ENCODE measurements around the gene GGACT.

Gene GGACT

DNA sequence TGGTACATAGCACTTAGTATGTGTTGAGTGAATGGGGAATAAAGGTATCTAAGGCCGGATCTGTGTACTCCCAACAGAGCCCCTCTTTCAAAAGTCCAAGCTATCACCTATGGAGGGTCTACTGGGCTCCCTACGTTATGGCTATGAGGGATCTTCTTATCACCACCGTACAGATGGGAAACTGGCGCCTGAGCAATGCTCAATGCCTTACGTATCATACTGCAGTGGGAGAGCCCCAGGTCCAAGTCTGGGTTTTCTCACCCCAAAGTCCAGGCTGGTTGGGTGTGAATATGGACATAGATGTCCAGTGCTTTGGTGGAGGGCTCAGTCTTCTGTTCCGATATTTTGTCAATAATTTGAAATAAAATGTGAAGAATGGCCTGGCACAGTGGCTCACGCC, 13.1 kb upstream of the GGACT start:
- POLR2A ChIA-PET, result no interaction called here
- H3K4me1 ChIP-seq (ENCODE audit: control insufficient read depth, insufficient read depth, low read length), result no peaks in the 10 kb centered on the region
- CTCF ChIA-PET, result interaction anchor here (2.6 kb wide), 1 partner anchor 13 kb away, joined by 13 read pairs; the partner anchor contains the start of gene GGACT
- H3K4me3 ChIP-seq (ENCODE audit: low read depth, low read length), result no peak overlapping the region
- TF ChIP-seq, protein P1, sequence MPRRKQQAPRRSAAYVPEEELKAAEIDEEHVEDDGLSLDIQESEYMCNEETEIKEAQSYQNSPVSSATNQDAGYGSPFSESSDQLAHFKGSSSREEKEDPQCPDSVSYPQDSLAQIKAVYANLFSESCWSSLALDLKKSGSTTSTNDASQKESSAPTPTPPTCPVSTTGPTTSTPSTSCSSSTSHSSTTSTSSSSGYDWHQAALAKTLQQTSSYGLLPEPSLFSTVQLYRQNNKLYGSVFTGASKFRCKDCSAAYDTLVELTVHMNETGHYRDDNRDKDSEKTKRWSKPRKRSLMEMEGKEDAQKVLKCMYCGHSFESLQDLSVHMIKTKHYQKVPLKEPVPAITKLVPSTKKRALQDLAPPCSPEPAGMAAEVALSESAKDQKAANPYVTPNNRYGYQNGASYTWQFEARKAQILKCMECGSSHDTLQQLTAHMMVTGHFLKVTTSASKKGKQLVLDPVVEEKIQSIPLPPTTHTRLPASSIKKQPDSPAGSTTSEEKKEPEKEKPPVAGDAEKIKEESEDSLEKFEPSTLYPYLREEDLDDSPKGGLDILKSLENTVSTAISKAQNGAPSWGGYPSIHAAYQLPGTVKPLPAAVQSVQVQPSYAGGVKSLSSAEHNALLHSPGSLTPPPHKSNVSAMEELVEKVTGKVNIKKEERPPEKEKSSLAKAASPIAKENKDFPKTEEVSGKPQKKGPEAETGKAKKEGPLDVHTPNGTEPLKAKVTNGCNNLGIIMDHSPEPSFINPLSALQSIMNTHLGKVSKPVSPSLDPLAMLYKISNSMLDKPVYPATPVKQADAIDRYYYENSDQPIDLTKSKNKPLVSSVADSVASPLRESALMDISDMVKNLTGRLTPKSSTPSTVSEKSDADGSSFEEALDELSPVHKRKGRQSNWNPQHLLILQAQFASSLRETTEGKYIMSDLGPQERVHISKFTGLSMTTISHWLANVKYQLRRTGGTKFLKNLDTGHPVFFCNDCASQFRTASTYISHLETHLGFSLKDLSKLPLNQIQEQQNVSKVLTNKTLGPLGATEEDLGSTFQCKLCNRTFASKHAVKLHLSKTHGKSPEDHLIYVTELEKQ (tag by site-specific recombination; IDR thresholded peaks at IDR 0.05; ENCODE audit: borderline replicate concordance), result no peak
- no peaks in the 10 kb centered on the region for H3K36me3 ChIP-seq (ENCODE audit: control insufficient read depth in 2 of 2, insufficient read depth in 1 of 2, low read length in 2 of 2)
- no peak overlapping the region for H3K27ac ChIP-seq (ENCODE audit: extremely low read depth, low read depth, low read length)
- no peaks in the 10 kb centered on the region for H3K9me3 ChIP-seq (ENCODE audit: control insufficient read depth, insufficient read depth, low read depth, low read length)

GRCh38 chr13:100600915-100601314, 12.3 kb upstream of the GGACT start:
- Histone ChIP-seq H3K36me3 (ENCODE audit: control insufficient read depth in 2 of 2, insufficient read depth in 1 of 2, low read length in 2 of 2) (no peaks in the 10 kb centered on the region), H3K4me3 (ENCODE audit: low read depth, low read length) (no peak overlapping the region), H3K4me1 (ENCODE audit: control insufficient read depth, insufficient read depth, low read length) (no peaks in the 10 kb centered on the region), H3K27ac (ENCODE audit: extremely low read depth, low read depth, low read length) (no peak overlapping the region), H3K9me3 (ENCODE audit: control insufficient read depth, insufficient read depth, low read depth, low read length) (no peaks in the 10 kb centered on the region)
- TF ChIP-seq ZNF76 (tag by site-specific recombination; IDR thresholded peaks at IDR 0.05; ENCODE audit: borderline replicate concordance, low read depth), result no peak
- no peak for TF ChIP-seq BCL11A (tag by site-specific recombination; IDR thresholded peaks at IDR 0.05; ENCODE audit: low read depth)
- TF ChIP-seq ZNF280C (tag by site-specific recombination; IDR thresholded peaks at IDR 0.05), result no peak
- TF ChIP-seq ZNF645 (tag by site-specific recombination; IDR thresholded peaks at IDR 0.05), result no peak
- no peak for TF ChIP-seq HIC1 (tag by site-specific recombination; IDR thresholded peaks at IDR 0.05)
- no peak for TF ChIP-seq GLIS1 (tag by site-specific recombination; IDR thresholded peaks at IDR 0.05)
- no peak for TF ChIP-seq ZNF843 (tag by site-specific recombination; IDR thresholded peaks at IDR 0.05)
- POLR2A ChIA-PET, result no interaction called here
- CTCF ChIA-PET, result interaction anchor here (2.6 kb wide), 1 partner anchor 12 kb away, joined by 13 read pairs; the partner anchor contains the start of gene GGACT

DNA sequence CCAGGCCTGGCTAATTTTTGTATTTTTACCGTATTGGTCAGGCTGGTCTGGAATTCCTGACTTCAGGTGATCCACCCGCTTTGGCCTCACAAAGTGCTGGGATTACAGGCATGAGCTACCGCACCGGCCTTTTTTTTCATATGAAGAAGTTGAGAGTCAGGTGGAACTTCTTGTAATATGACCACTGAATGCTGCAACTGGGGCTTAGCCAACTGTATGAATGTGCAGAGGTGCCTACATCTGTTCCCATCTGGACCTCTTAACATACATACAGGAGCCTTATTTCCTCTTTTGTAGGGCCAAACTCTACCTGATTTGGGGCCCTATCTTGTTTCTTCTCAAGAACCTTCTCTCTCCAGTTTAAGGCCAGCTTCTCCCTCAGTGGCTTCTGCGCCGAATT, 11.9 kb upstream of the GGACT start:
- H3K9me3 ChIP-seq (ENCODE audit: control insufficient read depth, insufficient read depth, low read depth, low read length), result no peaks in the 10 kb centered on the region
- no peaks in the 10 kb centered on the region for H3K36me3 ChIP-seq (ENCODE audit: control insufficient read depth in 2 of 2, insufficient read depth in 1 of 2, low read length in 2 of 2)
- no peak overlapping the region for H3K4me3 ChIP-seq (ENCODE audit: low read depth, low read length)
- POLR2A ChIA-PET, result no interaction called here
- CTCF ChIA-PET, result interaction anchor here (2.6 kb wide), 1 partner anchor 12 kb away, joined by 13 read pairs; the partner anchor contains the start of gene GGACT
- H3K27ac ChIP-seq (ENCODE audit: extremely low read depth, low read depth, low read length), result no peak overlapping the region
- H3K4me1 ChIP-seq (ENCODE audit: control insufficient read depth, insufficient read depth, low read length), result no peaks in the 10 kb centered on the region
- TF ChIP-seq ZNF768 (tag by site-specific recombination; IDR thresholded peaks at IDR 0.05) (no peak), ZNF37A (tag by site-specific recombination; IDR thresholded peaks at IDR 0.05) (no peak), ZNF302 (tag by site-specific recombination; IDR thresholded peaks at IDR 0.05; ENCODE audit: low read depth) (no peak), ZNF239 (tag by site-specific recombination; IDR thresholded peaks at IDR 0.05) (no peak), ZNF221 (tag by site-specific recombination; IDR thresholded peaks at IDR 0.05; ENCODE audit: borderline replicate concordance) (no peak), OVOL3 (tag by site-specific recombination; IDR thresholded peaks at IDR 0.05) (no peak), ZNF202 (tag by site-specific recombination; IDR thresholded peaks at IDR 0.05; ENCODE audit: borderline replicate concordance) (no peak)
- TF ChIP-seq, protein P2, sequence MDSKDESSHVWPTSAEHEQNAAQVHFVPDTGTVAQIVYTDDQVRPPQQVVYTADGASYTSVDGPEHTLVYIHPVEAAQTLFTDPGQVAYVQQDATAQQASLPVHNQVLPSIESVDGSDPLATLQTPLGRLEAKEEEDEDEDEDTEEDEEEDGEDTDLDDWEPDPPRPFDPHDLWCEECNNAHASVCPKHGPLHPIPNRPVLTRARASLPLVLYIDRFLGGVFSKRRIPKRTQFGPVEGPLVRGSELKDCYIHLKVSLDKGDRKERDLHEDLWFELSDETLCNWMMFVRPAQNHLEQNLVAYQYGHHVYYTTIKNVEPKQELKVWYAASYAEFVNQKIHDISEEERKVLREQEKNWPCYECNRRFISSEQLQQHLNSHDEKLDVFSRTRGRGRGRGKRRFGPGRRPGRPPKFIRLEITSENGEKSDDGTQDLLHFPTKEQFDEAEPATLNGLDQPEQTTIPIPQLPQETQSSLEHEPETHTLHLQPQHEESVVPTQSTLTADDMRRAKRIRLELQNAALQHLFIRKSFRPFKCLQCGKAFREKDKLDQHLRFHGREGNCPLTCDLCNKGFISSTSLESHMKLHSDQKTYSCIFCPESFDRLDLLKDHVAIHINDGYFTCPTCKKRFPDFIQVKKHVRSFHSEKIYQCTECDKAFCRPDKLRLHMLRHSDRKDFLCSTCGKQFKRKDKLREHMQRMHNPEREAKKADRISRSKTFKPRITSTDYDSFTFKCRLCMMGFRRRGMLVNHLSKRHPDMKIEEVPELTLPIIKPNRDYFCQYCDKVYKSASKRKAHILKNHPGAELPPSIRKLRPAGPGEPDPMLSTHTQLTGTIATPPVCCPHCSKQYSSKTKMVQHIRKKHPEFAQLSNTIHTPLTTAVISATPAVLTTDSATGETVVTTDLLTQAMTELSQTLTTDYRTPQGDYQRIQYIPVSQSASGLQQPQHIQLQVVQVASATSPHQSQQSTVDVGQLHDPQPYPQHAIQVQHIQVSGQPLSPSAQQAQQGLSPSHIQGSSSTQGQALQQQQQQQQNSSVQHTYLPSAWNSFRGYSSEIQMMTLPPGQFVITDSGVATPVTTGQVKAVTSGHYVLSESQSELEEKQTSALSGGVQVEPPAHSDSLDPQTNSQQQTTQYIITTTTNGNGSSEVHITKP (tag by site-specific recombination; IDR thresholded peaks at IDR 0.05), result no peak
- TF ChIP-seq, protein P3, sequence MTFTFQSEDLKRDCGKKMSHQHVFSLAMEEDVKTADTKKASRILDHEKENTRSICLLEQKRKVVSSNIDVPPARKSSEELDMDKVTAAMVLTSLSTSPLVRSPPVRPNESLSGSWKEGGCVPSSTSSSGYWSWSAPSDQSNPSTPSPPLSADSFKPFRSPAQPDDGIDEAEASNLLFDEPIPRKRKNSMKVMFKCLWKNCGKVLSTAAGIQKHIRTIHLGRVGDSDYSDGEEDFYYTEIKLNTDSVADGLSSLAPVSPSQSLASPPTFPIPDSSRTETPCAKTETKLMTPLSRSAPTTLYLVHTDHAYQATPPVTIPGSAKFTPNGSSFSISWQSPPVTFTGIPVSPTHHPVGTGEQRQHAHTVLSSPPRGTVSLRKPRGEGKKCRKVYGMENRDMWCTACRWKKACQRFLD (tag by site-specific recombination; IDR thresholded peaks at IDR 0.05), result no peak
